HCT116 (cell line): Measurements from ENCODE around the gene TRIM24. TPM values are rescaled to one million over a fixed set of nuclear protein-coding genes. Genes with fewer than 3 reads are reported as not detected.

Experiments used
- ATAC-seq: fragments of 200-7000 bp; cut with Tn5 transposase; 2 replicates; pipeline ENCODE4 v1.9.1; 2020; ENCODE audit warnings: mild to moderate bottlenecking, moderate library complexity
- BruUV-seq: library from RNA; stranded (reverse); fragments of 400-500 nt; replicated peaks from 2 replicates; lab custom pipeline; 2021; lab: Mats Ljungman, UMichigan
- CTCF ChIA-PET: fragments of 300-600 bp; sonication (Branson Sonifier 250); formaldehyde crosslinking; loops from one replicate; lab custom pipeline; 2021; ENCODE audit warnings: antibody characterized with exemption; lab: Charles Lee
- POLR2A ChIA-PET: fragments of 300-600, 350-600 bp; sonication (Branson Sonifier 250); formaldehyde crosslinking; loops from one replicate; lab custom pipeline; 2021; ENCODE audit warnings: antibody characterized with exemption; lab: Charles Lee
- RAD21 ChIA-PET, 2 experiments: fragments of 300-600 bp; sonication (Branson Sonifier 250); formaldehyde crosslinking; loops; one replicate each; lab custom pipeline; 2023; ENCODE audit warnings: low total read pairs in 2 of 2; ENCODE audit not compliant: uncharacterized antibody in 2 of 2, unreplicated experiment in 2 of 2, low non-redundant PET in 1 of 2; lab: Charles Lee
- DNase-seq: peaks from one replicate; pipeline ENCODE4 v3.0.0-alpha.2; 2010; ENCODE audit warnings: low read depth, low spot score
- H2AFZ ChIP-seq: fragments of 200-600 bp; shearing (Covaris generic), sonication (generic); 2 replicates; pipeline ENCODE4 v1.6.1; 2017; ENCODE audit warnings: low read depth, mixed run types, mixed read lengths, antibody characterized with exemption, low read length; ENCODE audit not compliant: poor library complexity, severe bottlenecking
- H3K27ac ChIP-seq: 2 replicates; pipeline ENCODE4 v1.5.1; 2012; ENCODE audit warnings: low read depth, low read length
- H3K27me3 ChIP-seq: fragments of 200-600 bp; sonication (generic); 2 replicates; pipeline ENCODE4 v1.6.1; 2016; ENCODE audit warnings: mixed run types, low read length, mixed read lengths; ENCODE audit not compliant: insufficient read depth
- H3K36me3 ChIP-seq, 2 experiments: fragments of 200-500 bp in 1 of 2; fragments of 200-600 bp in 1 of 2; sonication (Bioruptor generic) in 1 of 2; sonication (generic) in 1 of 2; 2 replicates each; pipeline versions ENCODE4 v1.5.1 to v1.6.1; 2014 to 2016; ENCODE audit warnings: low read length in 2 of 2, inconsistent platforms in 1 of 2, mixed read lengths in 1 of 2, mixed run types in 1 of 2; ENCODE audit not compliant: insufficient read depth in 2 of 2, control insufficient read depth in 1 of 2
- H3K4me1 ChIP-seq, 2 experiments: fragments of 200-600 bp in 1 of 2; sonication (generic) in 1 of 2; 2 replicates each; pipeline versions ENCODE4 v1.5.1 to v1.6.1; 2012 to 2017; ENCODE audit warnings: low read length in 2 of 2, inconsistent platforms in 1 of 2, mild to moderate bottlenecking in 1 of 2, mixed read lengths in 1 of 2, mixed run types in 1 of 2, moderate library complexity in 1 of 2; ENCODE audit not compliant: insufficient read depth in 2 of 2, control insufficient read depth in 1 of 2
- H3K4me2 ChIP-seq: fragments of 200-600 bp; sonication (generic); 2 replicates; pipeline ENCODE4 v1.6.1; 2017; ENCODE audit warnings: mixed run types, low read length, mixed read lengths
- H3K4me3 ChIP-seq, 2 experiments: fragments of 200-600 bp in 1 of 2; sonication (generic) in 1 of 2; replicated peaks in 1 of 2; 2 replicates each; pipeline ENCODE4 v1.5.1; 2011 to 2016; ENCODE audit warnings: low read length in 2 of 2, control low read depth in 1 of 2, low read depth in 1 of 2, mild to moderate bottlenecking in 1 of 2, mixed read lengths in 1 of 2, mixed run types in 1 of 2
- H3K79me2 ChIP-seq: fragments of 200-600 bp; sonication (generic); 2 replicates; pipeline ENCODE4 v1.6.1; 2017; ENCODE audit warnings: mild to moderate bottlenecking, mixed run types, low read length, moderate library complexity, mixed read lengths; ENCODE audit not compliant: insufficient read depth
- H3K9ac ChIP-seq: fragments of 200-600 bp; sonication (generic); 2 replicates; pipeline ENCODE4 v1.6.1; 2016; ENCODE audit warnings: low read length, mixed read lengths
- H3K9me2 ChIP-seq: fragments of 200-600 bp; sonication (generic), shearing (Covaris generic); 2 replicates; pipeline ENCODE4 v1.6.1; 2017; ENCODE audit warnings: mixed run types, mild to moderate bottlenecking, moderate library complexity; ENCODE audit not compliant: insufficient read depth
- H3K9me3 ChIP-seq, 2 experiments: fragments of 200-500 bp in 1 of 2; fragments of 200-600 bp in 1 of 2; sonication (Bioruptor generic) in 1 of 2; sonication (generic) in 1 of 2; 2 replicates each; pipeline ENCODE4 v1.6.1; 2014 to 2017; ENCODE audit warnings: low read length in 2 of 2, mixed read lengths in 2 of 2, inconsistent platforms in 1 of 2, low read depth in 1 of 2, mild to moderate bottlenecking in 1 of 2, mixed run types in 1 of 2, moderate library complexity in 1 of 2; ENCODE audit not compliant: control insufficient read depth in 1 of 2, insufficient read depth in 1 of 2
- H4K20me1 ChIP-seq: fragments of 200-600 bp; sonication (generic), shearing (Covaris generic); 2 replicates; pipeline ENCODE4 v1.6.1; 2017; ENCODE audit warnings: mixed run types, mild to moderate bottlenecking, moderate library complexity; ENCODE audit not compliant: insufficient read depth
- CEBPB ChIP-seq: IDR thresholded peaks from 2 replicates; pipeline ENCODE4 v1.6.1; 2012; ENCODE audit warnings: low read depth
- JUND ChIP-seq: IDR thresholded peaks from 2 replicates; pipeline ENCODE4 v1.6.1; 2012
- SIN3A ChIP-seq: IDR thresholded peaks from 2 replicates; pipeline ENCODE4 v1.6.1; 2012; ENCODE audit warnings: low read depth
- SRF ChIP-seq: IDR thresholded peaks from 2 replicates; pipeline ENCODE4 v1.6.1; 2012; ENCODE audit warnings: low read depth
- intact Hi-C: fragments of 100-400 bp; cut with micrococcal nuclease; formaldehyde crosslinking; loops from 2 replicates; pipeline ENCODE4 v1.10.0; 2022
- total RNA-seq: library from RNA; stranded (reverse); gene quantifications from one replicate; pipeline ENCODE4 v1.2.1, GENCODE V29; 2021; ENCODE audit not compliant: unreplicated experiment

TRIM24 gene
- total RNA-seq, 1 experiment from 2014 or later: 12.8 TPM

- BruUV-seq: no TSS peak
- Histone ChIP-seq H3K9me2 (no peaks in the 10 kb centered on the region), H3K9me3 (no peaks in the 10 kb centered on the region), H3K4me1 (no peaks in the 10 kb centered on the region), H3K36me3 (no peaks in the 10 kb centered on the region), H3K9ac (no peak overlapping the region), H3K79me2 (peaks cover 28% of the 10 kb centered on the region), H3K4me2 (no peak overlapping the region), H3K27me3 (no peaks in the 10 kb centered on the region), H3K4me3 (no peak overlapping the region), H4K20me1 (no peaks in the 10 kb centered on the region), H2AFZ (no peak overlapping the region), H3K27ac (no peak overlapping the region)
- no peak for TF ChIP-seq SRF
- ChIA-PET CTCF (no interaction called here), RAD21 (no interaction called here), POLR2A (no interaction called here)
- intact Hi-C loops: no loop called here
- no peak for DNase-seq
- ATAC-seq: no peak
Measured at GRCh38 chr7:138472292-138473079, 12.4 kb downstream of the TRIM24 start.

GRCh38 chr7:138475377-138475776, 15.3 kb downstream of the TRIM24 start:
- peaks cover 21% of the 10 kb centered on the region; the same call in 1 of the 2 replicates for H3K79me2 ChIP-seq
- no peak for ATAC-seq
- H3K9ac ChIP-seq: no peak overlapping the region
- no peak overlapping the region for H3K27ac ChIP-seq
- no peak overlapping the region for H3K4me2 ChIP-seq
- ChIA-PET POLR2A (no interaction called here), CTCF (no interaction called here), RAD21 (no interaction called here)
- no TSS peak for BruUV-seq
- no peaks in the 10 kb centered on the region for H3K36me3 ChIP-seq
- H3K4me1 ChIP-seq: no peaks in the 10 kb centered on the region
- H2AFZ ChIP-seq: no peak overlapping the region
- no peak overlapping the region for H3K4me3 ChIP-seq
- no peak for DNase-seq
- intact Hi-C loops: no loop called here
- H3K9me2 ChIP-seq: no peaks in the 10 kb centered on the region
- TF ChIP-seq CEBPB (no peak), SIN3A (no peak), JUND (no peak)
- no peaks in the 10 kb centered on the region for H3K27me3 ChIP-seq
- H3K9me3 ChIP-seq: no peaks in the 10 kb centered on the region
- no peaks in the 10 kb centered on the region for H4K20me1 ChIP-seq
